GM19351 (cell line): ENCODE data around the gene TMEM143.
A peak's percentile ranks its signal among the peaks of the same experiment; 100 is the strongest.
"Not testable (repeated sequence)": the region's sequence is repeated elsewhere in the genome, so short reads cannot be mapped to it uniquely, and the experiment has no call there.

Experiments used
- ATAC-seq: cut with Tn5 transposase; IDR thresholded peaks from one replicate; pipeline ENCODE4 v1.9.1; 2021; ENCODE audit warnings: mild to moderate bottlenecking, moderate library complexity; ENCODE audit not compliant: unreplicated experiment

The TMEM143 gene

GRCh38 chr19:48363810-48364597 is at the start of gene TMEM143, which contains the start of gene SYNGR4:
Gene TMEM143, minus strand, starts transcription at chr19:48363940. Its CDS starts 20 bp downstream, at chr19:48363920.
Gene SYNGR4, plus strand, starts transcription at chr19:48364367. Its CDS starts 1,476 bp downstream, at chr19:48365843.
- peak; percentile 79 for ATAC-seq

GRCh38 chr19:48405850-48406249 is 42.1 kb upstream of the TMEM143 start:
- no peak for ATAC-seq

GRCh38 chr19:48405010-48405659 is 41.4 kb upstream of the TMEM143 start:
- no peak for ATAC-seq

- ATAC-seq: peak; percentile 56
Observed at GRCh38 chr19:48403606-48404005, 39.9 kb upstream of the TMEM143 start.

- ATAC-seq: no peak
Observed at GRCh38 chr19:48401287-48401686, 37.5 kb upstream of the TMEM143 start.

DNA sequence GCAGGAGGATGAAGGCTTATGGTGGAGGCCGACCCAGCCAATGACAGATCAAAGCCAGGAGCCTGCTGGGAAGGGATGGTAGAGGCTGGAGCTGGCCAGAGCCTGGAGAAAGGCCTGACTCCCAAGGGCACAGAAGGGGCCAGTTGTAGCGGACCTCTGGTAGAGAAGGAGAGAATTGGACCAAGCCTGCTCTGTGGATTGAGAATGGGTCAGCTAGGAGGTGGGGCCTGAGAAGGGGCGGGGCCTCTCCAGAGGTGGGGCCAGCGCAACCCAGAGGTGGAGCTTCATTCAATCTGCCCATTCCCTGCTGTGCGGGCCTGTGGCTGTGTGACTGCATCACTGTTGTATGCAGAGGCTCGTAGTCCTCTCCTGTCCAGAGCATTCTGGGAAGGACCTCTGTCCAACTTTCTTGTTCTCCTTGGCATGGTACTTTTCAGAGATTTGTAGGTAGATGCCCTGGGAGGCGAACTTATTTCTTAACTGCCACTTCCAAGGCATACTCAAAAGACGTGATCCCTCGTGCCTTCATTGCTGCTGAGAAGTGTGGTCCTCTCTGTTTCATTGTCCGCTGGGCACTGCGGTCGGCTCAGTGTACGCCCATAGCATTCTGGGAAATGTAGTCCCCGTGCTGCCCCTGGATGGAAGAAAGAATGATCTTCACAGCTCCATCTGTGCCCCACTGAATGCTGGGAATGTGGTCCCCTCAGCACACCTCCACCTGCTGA is 36.4 kb upstream of the TMEM143 start:
- no peak for ATAC-seq

GRCh38 chr19:48398375-48399235 is 34.9 kb upstream of the TMEM143 start:
- ATAC-seq: peak; percentile 47

GRCh38 chr19:48398102-48398374 is 34.3 kb upstream of the TMEM143 start:
- ATAC-seq: no peak

DNA sequence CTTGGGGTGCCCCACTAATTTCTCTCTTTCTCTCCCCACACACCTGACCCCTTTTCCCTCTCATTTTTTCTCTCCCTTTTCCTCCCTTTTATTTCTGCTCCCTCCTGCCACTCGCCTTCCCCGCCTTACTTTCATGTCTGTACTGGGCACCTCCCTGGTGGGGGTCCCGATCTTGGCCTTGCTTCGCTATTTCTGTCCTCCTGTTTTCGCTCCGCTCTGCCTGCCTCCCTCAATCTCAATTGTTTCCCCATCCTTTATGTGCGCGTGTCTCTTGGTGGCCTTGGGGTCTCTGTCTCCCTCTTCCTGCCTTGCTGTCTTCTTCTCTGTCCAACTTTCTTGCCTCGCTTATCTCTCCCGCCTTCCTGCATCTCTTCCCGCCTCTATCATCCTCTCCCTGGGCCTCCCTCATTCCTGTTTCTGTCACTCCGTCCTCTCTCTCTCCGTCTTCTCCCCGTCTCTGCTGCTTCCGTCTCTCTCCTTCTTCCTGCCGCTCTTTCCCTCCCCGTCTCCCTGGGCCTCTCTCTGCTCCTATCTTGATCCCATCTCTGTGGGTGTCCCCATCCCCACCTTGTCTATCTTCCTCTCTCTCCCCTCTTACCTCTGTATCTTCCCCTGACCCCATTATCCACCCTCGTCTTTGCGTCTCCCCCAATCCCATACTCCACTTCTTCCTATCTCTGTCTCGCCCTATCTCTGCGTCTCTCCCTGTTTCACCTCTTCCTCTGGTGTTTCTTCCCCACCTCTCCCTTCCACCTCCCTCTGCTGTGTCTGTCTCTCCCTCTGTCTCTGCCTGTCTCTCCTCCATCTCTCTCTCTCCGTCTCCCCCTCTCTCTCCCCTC is 33.7 kb upstream of the TMEM143 start:
- ATAC-seq: no peak

- no peak for ATAC-seq
Observed at GRCh38 chr19:48396824-48397176, 33.1 kb upstream of the TMEM143 start.

DNA sequence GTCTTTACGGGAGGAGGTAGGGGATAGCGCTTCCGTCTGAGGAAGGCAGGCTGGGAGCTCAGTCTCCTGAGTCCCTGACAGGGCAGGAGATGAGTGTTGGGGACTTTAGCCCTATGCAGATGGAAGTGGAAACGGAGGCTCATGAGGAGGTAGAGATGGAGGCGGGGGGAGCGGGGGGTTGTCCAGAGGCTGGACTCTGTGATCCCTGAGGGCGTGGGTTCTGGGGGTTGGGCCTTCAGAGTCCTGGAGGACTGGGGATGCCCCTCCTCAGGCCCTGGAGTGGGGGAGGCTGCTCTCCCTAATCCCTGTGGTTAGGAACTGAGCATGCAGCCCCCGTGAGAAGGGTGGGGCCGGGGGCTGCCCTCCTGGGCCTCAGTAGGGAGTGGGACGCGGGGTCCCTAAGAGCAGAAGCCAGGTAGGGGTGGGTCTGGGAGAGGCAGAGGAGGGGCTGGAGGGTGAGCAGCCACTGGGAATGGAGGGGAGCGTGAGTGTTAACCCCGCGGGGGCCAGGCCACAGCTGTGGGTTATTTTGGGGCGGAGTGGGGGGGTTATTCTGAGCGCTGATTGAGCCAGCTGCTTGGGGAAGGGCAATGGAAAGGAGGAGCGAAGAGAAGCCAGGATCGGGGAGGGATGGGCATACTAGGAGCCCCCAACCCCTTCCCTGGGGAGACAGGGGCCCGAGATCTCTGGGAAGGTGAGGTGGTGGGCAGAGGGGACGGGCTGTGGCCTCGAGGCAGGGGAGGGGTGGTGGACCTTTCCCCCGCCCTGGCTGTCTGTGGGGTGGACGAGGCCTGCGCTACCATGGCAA is 32.5 kb upstream of the TMEM143 start:
- no peak for ATAC-seq

GRCh38 chr19:48395499-48395898 is 31.8 kb upstream of the TMEM143 start:
- ATAC-seq: no peak

GRCh38 chr19:48395170-48395455 is 31.4 kb upstream of the TMEM143 start:
- no peak for ATAC-seq

- ATAC-seq: no peak
Observed at GRCh38 chr19:48394331-48395169, 30.8 kb upstream of the TMEM143 start.

GRCh38 chr19:48393559-48394330 is 30.0 kb upstream of the TMEM143 start, which contains the start of gene GRIN2D:
Gene GRIN2D, plus strand, starts transcription at chr19:48393668. Its CDS starts 4,725 bp downstream, at chr19:48398393.
- no peak for ATAC-seq

GRCh38 chr19:48392860-48393558 is 29.3 kb upstream of the TMEM143 start:
- ATAC-seq: no peak

DNA sequence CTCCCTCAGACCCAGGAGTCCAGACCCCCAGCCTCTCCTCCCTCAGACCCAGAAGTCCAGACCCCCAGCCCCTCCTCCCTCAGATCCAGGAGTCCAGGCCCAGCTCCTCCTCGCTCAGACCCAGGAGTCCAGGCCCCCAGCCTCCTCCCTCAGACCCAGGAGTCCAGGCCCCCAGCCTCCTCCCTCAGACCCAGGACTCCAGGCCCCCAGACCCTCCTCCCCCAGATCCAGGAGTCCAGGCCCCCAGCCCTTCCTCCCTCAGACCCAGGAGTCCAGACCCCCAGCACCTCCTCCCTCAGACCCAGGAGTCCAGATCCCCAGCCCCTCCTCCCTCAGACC is 28.2 kb upstream of the TMEM143 start:
- ATAC-seq: not testable (repeated sequence)
